HG02798 (cell line): Measurements from ENCODE around the gene GLTP.
A peak's percentile ranks its signal among the peaks of the same experiment; 100 is the strongest.
"Not testable (repeated sequence)": the region's sequence is repeated elsewhere in the genome, so short reads cannot be mapped to it uniquely, and the experiment has no call there.

Experiments
- ATAC-seq: cut with Tn5 transposase; IDR thresholded peaks from one replicate; pipeline ENCODE4 v1.9.1; 2021; ENCODE audit warnings: mild to moderate bottlenecking; ENCODE audit not compliant: unreplicated experiment, poor library complexity

Gene GLTP, protein sequence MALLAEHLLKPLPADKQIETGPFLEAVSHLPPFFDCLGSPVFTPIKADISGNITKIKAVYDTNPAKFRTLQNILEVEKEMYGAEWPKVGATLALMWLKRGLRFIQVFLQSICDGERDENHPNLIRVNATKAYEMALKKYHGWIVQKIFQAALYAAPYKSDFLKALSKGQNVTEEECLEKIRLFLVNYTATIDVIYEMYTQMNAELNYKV

DNA sequence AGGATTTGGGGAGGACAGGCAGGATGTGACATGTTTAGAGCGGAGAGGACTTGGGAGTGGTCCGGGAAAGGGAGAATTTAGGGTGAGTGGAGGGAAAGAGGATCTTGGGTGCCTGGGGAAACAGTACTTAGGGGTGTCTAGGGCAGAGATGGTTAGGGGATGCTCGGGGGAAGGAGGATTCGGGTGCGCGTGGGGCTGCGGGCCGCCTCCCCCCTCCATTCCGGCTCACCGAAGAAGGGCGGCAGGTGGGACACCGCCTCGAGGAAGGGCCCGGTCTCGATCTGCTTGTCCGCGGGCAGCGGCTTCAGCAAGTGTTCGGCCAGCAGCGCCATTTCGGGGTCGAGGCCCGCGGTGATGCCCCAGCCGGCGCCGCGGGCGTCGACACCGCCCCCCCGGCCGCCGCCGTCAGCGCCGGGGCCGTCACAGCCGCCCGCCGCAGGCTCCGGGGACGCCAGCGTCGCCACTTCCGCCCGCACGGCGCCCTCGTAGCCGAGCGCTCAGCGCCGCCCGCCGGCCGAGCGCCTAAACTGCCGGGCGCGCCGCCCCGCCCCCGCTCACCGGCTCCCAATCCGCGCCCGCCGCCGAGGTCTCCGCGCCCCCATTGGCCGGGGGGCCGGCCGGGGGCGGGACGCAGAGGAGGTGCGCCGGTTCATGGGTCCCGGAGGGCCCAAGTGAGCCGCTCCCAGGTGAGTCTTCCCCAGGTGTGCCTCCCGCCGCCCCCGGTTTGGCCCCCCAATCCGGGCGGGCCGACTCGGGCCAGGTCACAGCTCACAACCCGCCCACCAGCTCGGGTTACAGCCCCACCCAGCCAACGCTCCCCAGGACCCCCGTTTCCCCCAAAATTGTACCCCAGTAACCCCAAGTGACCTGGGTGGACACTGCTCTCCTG, at the start of gene GLTP:
Gene GLTP (minus strand): TSS at position 499 of the 889 bp plus-strand sequence. CDS start 167 bp downstream, at position 332.
- peak; percentile 97 for ATAC-seq

- not testable (repeated sequence) for ATAC-seq
These were observed 49.0 kb upstream of the GLTP start for GRCh38 chr12:109929326-109929725.

- no peak for ATAC-seq
These were observed 47.8 kb upstream of the GLTP start for GRCh38 chr12:109928058-109928656.

GRCh38 chr12:109927622-109928021, 47.3 kb upstream of the GLTP start:
- ATAC-seq: no peak

- no peak for ATAC-seq
These were observed 46.3 kb upstream of the GLTP start for GRCh38 chr12:109926488-109927210.

GRCh38 chr12:109926016-109926415, 45.7 kb upstream of the GLTP start:
- no peak for ATAC-seq

DNA sequence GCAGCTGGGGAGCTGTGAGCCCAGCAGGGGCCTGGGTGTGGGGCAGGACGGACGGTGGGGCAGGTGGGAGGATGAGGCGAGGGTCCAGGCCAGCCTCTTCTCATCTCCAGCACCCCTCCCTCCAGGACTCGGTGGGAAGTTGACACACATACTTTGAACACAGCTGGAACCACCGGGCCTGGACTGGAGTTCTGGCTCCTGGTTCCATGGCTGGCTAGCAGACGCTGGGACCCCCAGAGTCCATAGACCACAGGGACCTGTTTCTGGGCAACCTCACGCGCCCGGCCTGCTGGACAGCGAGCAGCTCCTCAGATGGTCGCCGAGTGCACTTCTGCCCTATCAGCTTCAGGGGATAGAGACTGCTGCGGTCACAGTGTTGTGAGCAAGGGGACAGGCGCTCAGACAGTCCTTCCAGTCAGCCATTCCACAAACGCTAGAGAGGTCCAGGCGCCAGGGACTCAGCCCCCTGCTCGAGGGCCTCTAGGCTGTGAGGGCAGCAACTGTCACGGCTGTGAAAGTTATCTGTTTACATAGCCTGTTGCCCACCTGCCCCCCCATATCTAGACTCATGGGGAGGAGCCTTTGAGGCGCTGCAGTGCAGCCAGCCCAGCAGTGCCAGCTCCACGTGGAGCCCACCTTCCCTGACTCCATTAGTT, 45.0 kb upstream of the GLTP start:
- no peak for ATAC-seq

GRCh38 chr12:109923481-109924245, 43.3 kb upstream of the GLTP start:
- ATAC-seq: no peak

GRCh38 chr12:109923038-109923437, 42.7 kb upstream of the GLTP start:
- no peak for ATAC-seq

DNA sequence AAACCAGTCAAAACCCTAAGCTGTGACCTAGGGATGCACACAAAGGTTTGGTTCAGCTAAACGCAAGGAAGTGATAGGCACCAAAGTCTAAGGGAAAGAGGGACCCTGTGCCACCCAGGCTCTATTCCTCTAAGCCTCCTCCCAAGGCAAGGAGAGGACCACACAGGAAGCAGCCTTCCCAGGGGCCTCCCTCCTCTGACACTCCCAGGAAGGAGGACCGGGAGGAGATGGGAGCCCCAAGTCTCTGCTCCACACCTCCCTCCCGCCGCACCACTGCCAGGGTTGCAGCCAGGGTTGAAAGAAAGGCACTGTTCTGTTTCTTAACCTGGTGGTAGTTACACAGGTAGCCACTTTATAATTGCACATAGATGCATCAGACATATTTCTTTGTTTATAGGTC, 41.6 kb upstream of the GLTP start:
- ATAC-seq: no peak

- no peak for ATAC-seq
These were observed 40.0 kb upstream of the GLTP start for GRCh38 chr12:109920261-109920780.

DNA sequence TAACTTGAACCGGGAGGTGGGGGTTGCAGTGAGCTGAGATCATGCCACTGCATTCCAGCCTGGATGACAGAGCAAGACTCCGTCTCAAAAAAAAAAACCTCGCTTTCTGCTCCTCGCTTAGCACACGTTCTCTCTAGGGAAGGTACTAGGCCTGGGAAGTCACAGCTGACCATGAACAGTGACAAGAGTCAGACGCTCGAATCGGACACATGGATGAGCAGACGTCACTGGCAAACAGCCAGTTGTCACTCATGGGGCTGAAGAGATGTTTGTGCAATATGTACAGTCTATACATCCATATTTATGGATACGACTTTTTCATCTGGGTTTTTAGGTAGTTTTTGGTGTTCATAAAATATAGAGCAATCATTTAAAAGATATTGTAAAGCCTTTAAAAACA, 39.1 kb upstream of the GLTP start:
- ATAC-seq: no peak

- ATAC-seq: no peak
These were observed 35.7 kb upstream of the GLTP start for GRCh38 chr12:109916045-109916444.

- ATAC-seq: no peak
These were observed 35.1 kb upstream of the GLTP start for GRCh38 chr12:109915171-109916040.

DNA sequence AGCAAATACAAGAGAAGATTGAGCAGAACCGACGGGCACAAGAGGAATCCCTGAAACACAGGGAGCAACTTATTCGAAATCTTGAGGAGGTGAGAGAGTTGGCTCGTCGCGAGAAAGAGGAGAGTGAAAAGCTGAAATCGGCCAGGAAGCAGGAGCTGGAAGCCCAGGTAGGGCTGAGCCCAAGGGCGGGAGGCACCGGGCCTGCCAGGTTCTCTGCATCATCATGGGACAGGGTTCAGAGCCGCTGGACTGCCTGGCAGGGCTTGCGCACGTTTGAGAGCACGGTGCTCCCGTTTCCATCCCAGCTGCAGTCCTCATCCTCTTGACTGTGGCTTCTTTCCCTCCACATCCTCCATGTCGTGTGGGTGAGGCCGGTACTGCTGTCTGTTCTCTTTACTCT, 34.1 kb upstream of the GLTP start:
- no peak for ATAC-seq

DNA sequence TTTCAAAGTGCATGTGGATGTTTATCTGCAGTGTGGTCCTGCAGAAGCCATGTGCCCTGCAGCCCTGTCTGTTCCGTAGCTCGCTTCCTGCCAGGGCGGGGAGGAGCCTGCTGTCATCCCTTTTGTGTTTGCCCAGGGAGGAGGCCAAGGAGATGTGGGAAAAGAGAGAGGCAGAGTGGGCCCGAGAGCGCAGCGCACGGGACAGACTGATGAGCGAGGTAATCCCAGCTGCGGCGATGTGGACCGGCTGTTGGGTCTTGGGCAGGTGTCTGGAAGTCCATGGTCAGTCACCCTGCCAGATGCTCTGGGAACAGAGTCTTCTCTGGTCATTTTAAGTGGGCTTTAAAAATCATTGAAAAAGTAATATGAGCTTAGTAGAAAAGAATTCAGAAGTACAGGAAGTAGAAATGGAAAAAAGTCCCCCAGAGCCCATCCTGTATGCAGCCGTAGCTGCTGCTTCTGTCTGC, 32.5 kb upstream of the GLTP start:
- ATAC-seq: no peak

GRCh38 chr12:109910969-109911348, 30.6 kb upstream of the GLTP start:
- ATAC-seq: no peak

GRCh38 chr12:109910254-109910968, 30.1 kb upstream of the GLTP start:
- ATAC-seq: no peak
